Thyroid gland (tissue), 4 donors: ENCODE data around the gene PHC2.

Experiments used
- CTCF ChIP-seq, 6 experiments: fragments of 200-600 bp in 3 of 6; fragments of 450-650 bp in 3 of 6; sonication (generic) in 3 of 6; IDR thresholded peaks; one replicate each; pipeline ENCODE4 v1.5.1; 2016 to 2019; ENCODE audit warnings: antibody characterized with exemption in 6 of 6, mild to moderate bottlenecking in 2 of 6, inconsistent platforms in 1 of 6, moderate library complexity in 1 of 6
- POLR2A ChIP-seq, 2 donors: fragments of 450-650 bp; IDR thresholded peaks; one replicate each; pipeline ENCODE4 v1.6.1; 2017; ENCODE audit warnings: antibody characterized with exemption in 2 of 2, mild to moderate bottlenecking in 2 of 2, moderate library complexity in 1 of 2

- TF ChIP-seq CTCF (IDR thresholded peaks at IDR 0.05) (no peak), POLR2A (IDR thresholded peaks at IDR 0.05) (no peak)
These were observed 134.1 kb downstream of the PHC2 start for GRCh38 chr1:33296824-33297223.
